HEK293 (cell line): ENCODE results near the gene KLHL20.
A peak's percentile ranks its signal among the peaks of the same experiment; 100 is the strongest.
"Not testable (repeated sequence)": the region's sequence is repeated elsewhere in the genome, so short reads cannot be mapped to it uniquely, and the experiment has no call there.

Experiments used
- CTCF ChIA-PET: fragments of 350-600 bp; formaldehyde crosslinking; extraction: SDS; loops from one replicate; lab custom pipeline; 2021; ENCODE audit warnings: antibody characterized with exemption; lab: Yijun Ruan, JAX
- POLR2A ChIA-PET: fragments of 300-600 bp; formaldehyde crosslinking; extraction: SDS; loops from one replicate; lab custom pipeline; 2020; ENCODE audit warnings: antibody characterized with exemption, inconsistent platforms; lab: Yijun Ruan, JAX
- H3K27ac ChIP-seq: fragments of 200-500 bp; sonication (Bioruptor generic); 2 replicates; pipeline ENCODE4 v1.5.1; 2014; ENCODE audit warnings: low read depth, low read length, control low read depth, inconsistent platforms; ENCODE audit errors: extremely low read depth
- H3K36me3 ChIP-seq, 2 experiments: fragments of 200-500 bp in 1 of 2; sonication (Bioruptor generic) in 1 of 2; 1 replicate in 1 of 2; 2 replicates in 1 of 2; pipeline ENCODE4 v1.5.1; 2014 to 2017; ENCODE audit warnings: inconsistent platforms in 2 of 2, low read length in 2 of 2; ENCODE audit not compliant: control insufficient read depth in 2 of 2, insufficient read depth in 1 of 2
- H3K4me1 ChIP-seq: fragments of 200-500 bp; sonication (Bioruptor generic); 2 replicates; pipeline ENCODE4 v1.5.1; 2014; ENCODE audit warnings: mild to moderate bottlenecking, low read length, inconsistent platforms; ENCODE audit not compliant: control insufficient read depth, insufficient read depth
- H3K4me3 ChIP-seq: 2 replicates; pipeline ENCODE4 v1.5.1; 2011; ENCODE audit warnings: low read depth, mild to moderate bottlenecking, control low read depth, low read length, moderate library complexity
- H3K9me3 ChIP-seq: fragments of 200-500 bp; sonication (Bioruptor generic); 2 replicates; pipeline ENCODE4 v1.5.1; 2014; ENCODE audit warnings: low read depth, low read length, inconsistent platforms; ENCODE audit not compliant: control insufficient read depth, insufficient read depth
- REPIN1 ChIP-seq: fragments of 450-650 bp; formaldehyde crosslinking; IDR thresholded peaks from 2 replicates; pipeline ENCODE4 v1.5.1; 2017; ENCODE audit warnings: missing biosample characterization, missing genetic modification characterization, low read depth
- ZBTB26 ChIP-seq: fragments of 450-650 bp; formaldehyde crosslinking; optimal IDR thresholded peaks from 2 replicates; pipeline ENCODE3; 2016; ENCODE audit warnings: missing biosample characterization, mild to moderate bottlenecking, missing genetic modification characterization
- ZNF10 ChIP-seq: fragments of 450-650 bp; formaldehyde crosslinking; IDR thresholded peaks from 2 replicates; pipeline ENCODE4 v1.5.1; 2017; ENCODE audit warnings: missing biosample characterization, missing genetic modification characterization
- ZNF121 ChIP-seq: fragments of 450-650 bp; formaldehyde crosslinking; IDR thresholded peaks from 2 replicates; pipeline ENCODE4 v1.5.1; 2016; ENCODE audit warnings: missing biosample characterization, missing genetic modification characterization
- ZNF146 ChIP-seq: fragments of 450-650 bp; formaldehyde crosslinking; IDR thresholded peaks from 2 replicates; pipeline ENCODE4 v1.5.1; 2016; ENCODE audit warnings: missing biosample characterization, missing genetic modification characterization
- ZNF2 ChIP-seq: fragments of 450-650 bp; formaldehyde crosslinking; IDR thresholded peaks from 2 replicates; pipeline ENCODE4 v1.5.1; 2016; ENCODE audit warnings: missing biosample characterization, missing genetic modification characterization
- ZNF223 ChIP-seq: fragments of 450-650 bp; formaldehyde crosslinking; IDR thresholded peaks from 2 replicates; pipeline ENCODE4 v1.5.1; 2016; ENCODE audit warnings: missing biosample characterization, missing genetic modification characterization
- ZNF366 ChIP-seq: fragments of 450-650 bp; formaldehyde crosslinking; conservative IDR thresholded peaks from 2 replicates; pipeline ENCODE4 v1.5.1; 2016; ENCODE audit warnings: missing biosample characterization, missing genetic modification characterization
- ZNF394 ChIP-seq: fragments of 450-650 bp; formaldehyde crosslinking; IDR thresholded peaks from 2 replicates; pipeline ENCODE4 v1.5.1; 2016; ENCODE audit warnings: missing biosample characterization, missing genetic modification characterization, mild to moderate bottlenecking, moderate library complexity, borderline replicate concordance
- ZNF404 ChIP-seq: fragments of 450-650 bp; formaldehyde crosslinking; IDR thresholded peaks from 2 replicates; pipeline ENCODE4 v1.5.1; 2017; ENCODE audit warnings: missing biosample characterization, missing genetic modification characterization
- ZNF596 ChIP-seq: fragments of 450-650 bp; IDR thresholded peaks from 2 replicates; pipeline ENCODE4 v1.5.0; 2018; ENCODE audit warnings: missing biosample characterization, mild to moderate bottlenecking, missing genetic modification characterization, moderate library complexity
- ZNF660 ChIP-seq: fragments of 450-650 bp; IDR thresholded peaks from 2 replicates; pipeline ENCODE4 v1.5.1; 2018; ENCODE audit warnings: missing biosample characterization, mild to moderate bottlenecking, missing genetic modification characterization
- ZNF791 ChIP-seq: fragments of 450-650 bp; formaldehyde crosslinking; IDR thresholded peaks from 2 replicates; pipeline ENCODE4 v1.5.1; 2016; ENCODE audit warnings: missing biosample characterization, missing genetic modification characterization
- TF ChIP-seq, protein P1 (sequence below): fragments of 450-650 bp; formaldehyde crosslinking; IDR thresholded peaks from 2 replicates; pipeline ENCODE4 v1.5.1; 2016; ENCODE audit warnings: missing biosample characterization, missing genetic modification characterization
- TF ChIP-seq, protein P2 (sequence below): fragments of 450-650 bp; formaldehyde crosslinking; IDR thresholded peaks from 2 replicates; pipeline ENCODE4 v1.5.1; 2016; ENCODE audit warnings: missing biosample characterization, missing genetic modification characterization
- TF ChIP-seq, protein P3 (sequence below): fragments of 450-650 bp; IDR thresholded peaks from 2 replicates; pipeline ENCODE4 v1.5.1; 2018; ENCODE audit warnings: missing biosample characterization, missing genetic modification characterization

Gene KLHL20

DNA sequence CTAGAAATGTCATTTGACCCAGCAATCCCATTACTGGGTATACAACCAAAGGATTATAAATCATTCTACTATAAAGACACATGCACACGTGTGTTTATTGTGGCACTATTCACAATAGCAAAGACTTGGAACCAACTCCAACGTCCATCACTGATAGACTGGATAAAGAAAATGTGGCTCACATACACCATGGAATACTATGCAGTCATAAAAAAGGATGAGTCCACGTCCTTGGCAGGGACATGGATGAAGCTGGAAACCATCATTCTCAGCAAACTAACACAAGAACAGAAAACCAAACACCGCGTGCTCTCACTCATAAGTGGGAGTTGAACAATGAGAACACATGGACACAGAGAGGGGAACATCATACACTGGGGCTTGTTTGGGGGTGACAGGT is 34.6 kb upstream of the KLHL20 start:
- H3K36me3 ChIP-seq, H3K4me3 ChIP-seq, H3K4me1 ChIP-seq, H3K27ac ChIP-seq, H3K9me3 ChIP-seq, POLR2A ChIA-PET, CTCF ChIA-PET: not testable (repeated sequence)
- TF ChIP-seq ZNF146, result peak; percentile 35; the same call in 1 of the 2 replicates

GRCh38 chr1:173682184-173682583 is 32.6 kb upstream of the KLHL20 start:
- H3K36me3 ChIP-seq, result no peaks in the 10 kb centered on the region
- POLR2A ChIA-PET, result no interaction called here
- H3K27ac ChIP-seq, result no peak overlapping the region
- no peak for TF ChIP-seq ZBTB26 (tag by site-specific recombination)
- TF ChIP-seq, protein P1, sequence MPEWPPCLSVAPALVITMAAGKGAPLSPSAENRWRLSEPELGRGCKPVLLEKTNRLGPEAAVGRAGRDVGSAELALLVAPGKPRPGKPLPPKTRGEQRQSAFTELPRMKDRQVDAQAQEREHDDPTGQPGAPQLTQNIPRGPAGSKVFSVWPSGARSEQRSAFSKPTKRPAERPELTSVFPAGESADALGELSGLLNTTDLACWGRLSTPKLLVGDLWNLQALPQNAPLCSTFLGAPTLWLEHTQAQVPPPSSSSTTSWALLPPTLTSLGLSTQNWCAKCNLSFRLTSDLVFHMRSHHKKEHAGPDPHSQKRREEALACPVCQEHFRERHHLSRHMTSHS (tag by site-specific recombination), result no peak
- TF ChIP-seq, protein P2, sequence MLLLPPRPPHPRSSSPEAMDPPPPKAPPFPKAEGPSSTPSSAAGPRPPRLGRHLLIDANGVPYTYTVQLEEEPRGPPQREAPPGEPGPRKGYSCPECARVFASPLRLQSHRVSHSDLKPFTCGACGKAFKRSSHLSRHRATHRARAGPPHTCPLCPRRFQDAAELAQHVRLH (tag by site-specific recombination), result no peak
- no peak for TF ChIP-seq ZNF791 (tag by site-specific recombination)
- no peak for TF ChIP-seq REPIN1 (tag by site-specific recombination)
- CTCF ChIA-PET, result interaction anchor here (0.7 kb wide), 1 partner anchor 191 kb away, joined by 4 read pairs; no protein-coding TSS in a partner anchor
- H3K4me3 ChIP-seq, result no peak overlapping the region
- H3K9me3 ChIP-seq, result no peaks in the 10 kb centered on the region
- H3K4me1 ChIP-seq, result no peaks in the 10 kb centered on the region

DNA sequence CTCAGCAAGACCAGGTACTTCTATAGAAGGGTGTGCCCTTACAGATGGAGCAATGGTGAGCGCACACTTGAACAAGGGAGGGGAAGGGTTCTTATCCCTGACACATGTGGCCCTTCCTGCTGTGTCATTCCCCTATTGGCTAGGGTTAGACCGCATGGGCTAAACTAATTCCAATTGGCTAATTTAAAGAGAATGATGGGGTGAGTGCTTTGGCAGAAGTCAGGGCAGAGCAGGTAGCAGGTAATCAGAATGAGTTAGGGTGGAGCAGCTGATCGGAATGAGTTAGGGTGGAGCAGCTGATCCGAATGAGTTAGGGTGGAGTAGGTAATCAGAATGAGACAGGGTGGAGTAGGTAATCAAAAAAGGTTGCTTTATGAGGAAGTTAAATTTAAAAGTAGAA is 30.9 kb upstream of the KLHL20 start:
- H3K4me1 ChIP-seq, H3K4me3 ChIP-seq, H3K9me3 ChIP-seq, H3K27ac ChIP-seq, H3K36me3 ChIP-seq, CTCF ChIA-PET, POLR2A ChIA-PET: not testable (repeated sequence)

GRCh38 chr1:173685121-173685520 is 29.7 kb upstream of the KLHL20 start:
- H3K4me3 ChIP-seq, H3K27ac ChIP-seq, H3K36me3 ChIP-seq, H3K9me3 ChIP-seq, H3K4me1 ChIP-seq, POLR2A ChIA-PET, CTCF ChIA-PET: not testable (repeated sequence)

- Histone ChIP-seq H3K27ac (no peak overlapping the region), H3K4me1 (no peaks in the 10 kb centered on the region), H3K9me3 (no peaks in the 10 kb centered on the region), H3K4me3 (no peak overlapping the region), H3K36me3 (no peaks in the 10 kb centered on the region)
- peak; percentile 94 for TF ChIP-seq ZNF596 (tag by site-specific recombination)
- no peak for TF ChIP-seq ZNF223 (tag by site-specific recombination)
- TF ChIP-seq ZNF2 (tag by site-specific recombination), result no peak
- TF ChIP-seq ZNF366 (tag by site-specific recombination), result peak; percentile 28
- no peak for TF ChIP-seq ZNF121 (tag by site-specific recombination)
- TF ChIP-seq, protein P3, sequence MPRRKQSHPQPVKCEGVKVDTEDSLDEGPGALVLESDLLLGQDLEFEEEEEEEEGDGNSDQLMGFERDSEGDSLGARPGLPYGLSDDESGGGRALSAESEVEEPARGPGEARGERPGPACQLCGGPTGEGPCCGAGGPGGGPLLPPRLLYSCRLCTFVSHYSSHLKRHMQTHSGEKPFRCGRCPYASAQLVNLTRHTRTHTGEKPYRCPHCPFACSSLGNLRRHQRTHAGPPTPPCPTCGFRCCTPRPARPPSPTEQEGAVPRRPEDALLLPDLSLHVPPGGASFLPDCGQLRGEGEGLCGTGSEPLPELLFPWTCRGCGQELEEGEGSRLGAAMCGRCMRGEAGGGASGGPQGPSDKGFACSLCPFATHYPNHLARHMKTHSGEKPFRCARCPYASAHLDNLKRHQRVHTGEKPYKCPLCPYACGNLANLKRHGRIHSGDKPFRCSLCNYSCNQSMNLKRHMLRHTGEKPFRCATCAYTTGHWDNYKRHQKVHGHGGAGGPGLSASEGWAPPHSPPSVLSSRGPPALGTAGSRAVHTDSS (tag by site-specific recombination), result 0 out of 2 replicates have a peak, but pooled peaks have one; percentile 22
- TF ChIP-seq ZNF404 (tag by site-specific recombination), result no peak
- no peak for TF ChIP-seq ZNF660 (tag by site-specific recombination)
- TF ChIP-seq ZNF394, result no peak
- TF ChIP-seq ZNF10 (tag by site-specific recombination), result no peak
- CTCF ChIA-PET, result no interaction called here
- POLR2A ChIA-PET, result no interaction called here
These were observed 26.5 kb upstream of the KLHL20 start for GRCh38 chr1:173688300-173688699.
